Left cardiac atrium (tissue), 4 donors: ENCODE measurements around the gene POLR3H. TPM values are rescaled to one million over a fixed set of nuclear protein-coding genes. Genes with fewer than 3 reads are reported as not detected.
A peak's percentile ranks its signal among the peaks of the same experiment; 100 is the strongest.
"Not testable (repeated sequence)": the region's sequence is repeated elsewhere in the genome, so short reads cannot be mapped to it uniquely, and the experiment has no call there.

Experiments
- ATAC-seq, 2 donors: fragments of 200-7000 bp; cut with Tn5 transposase; one replicate each; pipeline ENCODE4 v1.9.1; 2020; ENCODE audit warnings: mild to moderate bottlenecking in 2 of 2, moderate library complexity in 2 of 2
- DNase-seq: peaks from one replicate; pipeline ENCODE4 v3.0.0-alpha.2; 2020
- intact Hi-C, 2 donors: fragments of 100-400 bp; cut with DNase I; formaldehyde crosslinking; loops; one replicate each; pipeline versions ENCODE4 v1.14.1 to v1.15.1; 2022 to 2023
- total RNA-seq, 2 donors: library from RNA; stranded (reverse); fragmentation: NEBNext Ultra II Directional; extraction: Animal tissue kit (Norgen Biotek cat#: 25700); gene quantifications; one replicate each; pipeline ENCODE4 v1.2.1, GENCODE V29; 2021
- donor health status: DM: no; HTN: yes; CAD: no.
- donor health status: DM: no; HTN: yes; CAD: no; lungs with severe emphysema.
- donor health status: DM: yes; HTN: yes; CAD: no.
- donor health status: Dilated cardiomyopathy.

The POLR3H gene
- total RNA-seq, 2 donors from 2014 or later, result 25.0 to 34.0 TPM

DNA sequence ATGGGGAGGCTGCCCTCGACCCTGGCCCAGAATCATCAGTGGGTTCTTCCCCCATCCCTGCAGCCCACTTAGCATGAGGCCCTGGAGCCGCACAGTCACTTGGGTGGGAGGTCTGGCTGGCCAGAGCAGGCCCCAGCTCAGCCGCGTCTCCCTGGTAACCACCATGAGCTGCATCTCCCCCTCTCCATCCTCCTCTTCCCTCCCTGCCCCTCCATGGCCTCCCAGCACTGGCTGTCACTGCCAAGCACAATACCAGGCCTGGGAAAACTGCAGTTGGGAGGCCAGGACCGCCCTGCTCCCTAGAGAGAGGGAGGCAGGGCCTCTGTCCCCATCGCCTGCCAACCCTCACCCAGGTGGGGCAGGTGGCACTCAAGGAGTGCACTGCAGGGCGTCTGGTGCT lies 24.5 kb upstream of the POLR3H start:
- ATAC-seq, result no peak
- DNase-seq, result no peak
- intact Hi-C loops, result no loop called here

- ATAC-seq, result no peak
Observed at GRCh38 chr22:41567512-41567768, 23.2 kb upstream of the POLR3H start.

DNA sequence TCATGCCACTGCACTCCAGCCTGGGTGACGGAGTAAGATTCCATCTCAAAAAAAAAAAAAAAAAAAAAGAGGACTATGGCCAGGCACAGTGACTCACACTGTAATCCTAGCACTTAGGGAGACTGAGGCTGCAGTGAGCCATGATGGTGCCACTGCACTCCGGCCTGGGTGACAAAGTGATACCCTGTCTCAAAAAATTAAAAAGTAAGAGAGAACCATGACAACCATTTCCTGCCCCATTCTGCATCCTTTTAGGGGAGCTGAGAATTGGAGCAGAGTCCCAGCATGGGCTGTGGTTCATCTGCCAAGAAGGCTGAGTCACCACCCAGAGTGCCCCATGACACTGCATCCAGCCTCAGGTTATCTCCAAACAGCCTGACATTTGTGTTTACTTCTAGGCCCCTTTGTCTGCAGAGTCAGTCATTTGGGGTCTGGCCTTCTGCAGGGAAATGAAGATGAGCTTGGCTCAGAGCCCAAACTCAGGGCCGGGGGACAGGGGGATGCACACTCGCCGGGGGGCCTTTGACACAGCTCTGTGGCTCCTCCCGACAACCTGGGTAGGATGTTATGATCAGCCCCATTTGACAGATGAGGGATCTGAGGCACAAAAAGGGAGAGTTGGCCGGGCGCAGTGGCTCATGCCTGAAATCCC lies 21.3 kb upstream of the POLR3H start:
- DNase-seq (no peak), ATAC-seq (peak; percentile 51 to 53)
- intact Hi-C loops, result no loop called here

More at GRCh38 chr22:41567512-41567768, 23.2 kb upstream of the POLR3H start:
- DNase-seq, result no peak
- intact Hi-C loops, result no loop called here

DNA sequence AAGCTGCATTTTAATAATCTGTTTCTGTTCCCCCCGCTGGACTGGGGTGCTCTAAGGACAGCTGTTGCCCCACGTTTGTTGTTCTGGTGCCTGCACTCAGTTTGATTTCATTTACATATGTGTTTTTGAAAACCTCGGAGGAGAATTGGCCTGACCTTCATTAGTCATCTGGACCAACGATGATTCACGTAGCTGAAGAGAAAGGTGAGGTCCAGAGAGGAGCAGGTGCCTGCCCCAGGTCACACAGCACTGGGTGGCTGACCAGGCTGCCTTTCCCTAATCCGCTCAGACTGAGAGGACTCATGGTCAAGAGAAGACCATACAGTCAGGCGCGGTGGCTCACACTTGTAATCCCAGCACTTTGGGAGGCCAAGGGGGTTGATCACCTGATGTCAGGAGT lies 20.3 kb upstream of the POLR3H start:
- ATAC-seq (no peak), DNase-seq (no peak)
- intact Hi-C loops, result no loop called here

DNA sequence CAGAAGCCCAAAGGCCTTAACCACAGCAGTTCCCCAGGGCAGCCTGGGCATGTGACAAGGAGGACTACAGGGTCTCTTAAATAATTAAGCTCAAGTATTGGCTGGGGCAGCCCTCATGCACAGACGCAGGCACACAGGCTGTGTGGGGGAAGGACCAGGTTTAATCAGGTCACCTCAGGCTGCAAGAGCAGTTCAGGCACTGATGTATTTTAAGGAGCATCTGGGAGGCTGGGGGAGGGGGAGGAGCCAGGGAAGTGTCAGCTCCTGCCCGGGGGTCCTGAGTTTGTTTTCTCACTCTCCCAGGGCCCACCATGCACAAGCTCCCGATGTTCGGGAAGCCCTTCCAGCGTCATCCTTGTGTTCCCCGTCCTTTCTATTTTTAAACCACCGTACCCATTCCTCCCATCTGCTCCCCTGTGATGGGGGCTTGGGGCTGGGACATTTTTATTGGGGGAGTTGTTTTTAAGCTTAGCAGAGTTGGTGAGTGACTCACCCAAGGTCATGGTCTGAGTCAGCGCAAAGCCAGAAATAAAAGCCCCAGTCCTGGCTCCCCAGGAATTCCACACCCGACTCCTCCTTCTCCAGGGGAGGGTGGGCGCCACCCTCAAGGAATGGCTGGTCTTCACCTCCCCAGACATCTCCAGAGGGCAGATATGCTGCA lies 18.9 kb upstream of the POLR3H start:
- no peak for DNase-seq
- ATAC-seq, result peak; percentile 1 to 6
- intact Hi-C loops, result no loop called here

DNA sequence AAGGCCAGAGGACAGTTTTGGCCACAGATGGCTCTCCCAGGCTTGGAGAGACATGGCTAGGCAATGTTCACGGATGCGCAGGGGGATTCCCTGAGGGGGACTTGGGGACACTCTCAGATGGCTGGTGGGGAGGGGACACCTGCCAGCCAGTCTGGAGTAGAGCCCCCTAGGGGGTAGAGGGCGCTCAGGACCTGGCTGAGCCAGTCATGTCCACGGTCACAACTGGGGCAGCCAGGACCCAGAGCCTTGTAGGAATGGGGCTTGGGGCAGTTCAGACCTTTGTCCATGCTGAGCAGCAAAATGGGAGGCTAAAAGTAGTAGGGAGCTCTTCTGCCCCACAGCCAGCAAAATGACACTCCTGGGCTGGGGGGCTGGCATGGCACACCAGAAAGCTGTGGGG lies 18.2 kb upstream of the POLR3H start:
- no peak for ATAC-seq
- intact Hi-C loops, result no loop called here
- no peak for DNase-seq

DNA sequence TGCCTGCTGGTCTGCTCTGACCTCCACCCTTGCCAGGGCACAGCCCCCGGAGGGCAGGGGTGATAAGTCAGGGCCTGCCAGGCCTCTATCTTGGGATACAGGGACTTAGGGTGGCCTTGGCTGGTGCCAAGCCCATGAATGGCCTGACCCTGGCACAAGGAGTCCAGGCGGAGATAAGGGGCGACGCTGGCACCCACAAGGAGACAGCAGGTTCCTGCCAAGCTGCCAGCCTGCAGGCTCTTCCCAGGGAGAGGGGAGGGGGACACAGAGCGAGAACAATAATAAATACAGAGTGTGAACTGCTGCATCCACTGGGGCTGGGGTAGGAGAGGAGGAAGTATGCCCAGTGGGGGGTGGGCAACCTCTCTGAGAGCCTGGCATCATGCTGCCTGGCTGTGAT lies 17.5 kb upstream of the POLR3H start:
- DNase-seq (peak; percentile 64), ATAC-seq (peak; percentile 33 to 44)
- intact Hi-C loops, result no loop called here

- ATAC-seq (peak; percentile 8 to 13), DNase-seq (no peak)
- intact Hi-C loops, result no loop called here
Observed at GRCh38 chr22:41561335-41561734, 17.1 kb upstream of the POLR3H start.

- DNase-seq, result no peak
- intact Hi-C loops, result no loop called here
- ATAC-seq, result peak in 1 of 2 donors; percentile 13
Observed at GRCh38 chr22:41560095-41560471, 15.8 kb upstream of the POLR3H start.

DNA sequence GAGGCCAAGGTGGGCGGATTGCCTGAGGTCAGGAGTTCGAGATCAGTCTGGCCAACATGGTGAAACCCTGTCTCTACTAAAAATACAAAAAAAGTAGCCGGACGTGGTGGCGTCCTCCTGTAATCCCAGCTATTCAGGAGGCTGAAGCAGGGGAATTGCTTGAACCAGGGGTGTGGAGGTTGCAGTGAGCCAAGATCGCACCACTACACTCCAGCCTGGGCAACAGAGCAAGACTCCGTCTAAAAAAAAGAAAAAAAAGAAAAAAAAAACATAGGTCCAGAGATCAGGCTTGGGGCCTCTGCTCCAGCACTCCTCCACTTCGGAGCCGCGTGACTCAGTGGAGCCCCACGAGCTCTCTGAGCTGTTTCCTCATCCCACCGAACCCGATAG lies 14.0 kb upstream of the POLR3H start:
- intact Hi-C loops, DNase-seq, ATAC-seq: not testable (repeated sequence)

GRCh38 chr22:41557401-41558240 lies 13.4 kb upstream of the POLR3H start:
- DNase-seq (peak; percentile 84), ATAC-seq (peak; percentile 70 to 74)
- intact Hi-C loops, result no loop called here

DNA sequence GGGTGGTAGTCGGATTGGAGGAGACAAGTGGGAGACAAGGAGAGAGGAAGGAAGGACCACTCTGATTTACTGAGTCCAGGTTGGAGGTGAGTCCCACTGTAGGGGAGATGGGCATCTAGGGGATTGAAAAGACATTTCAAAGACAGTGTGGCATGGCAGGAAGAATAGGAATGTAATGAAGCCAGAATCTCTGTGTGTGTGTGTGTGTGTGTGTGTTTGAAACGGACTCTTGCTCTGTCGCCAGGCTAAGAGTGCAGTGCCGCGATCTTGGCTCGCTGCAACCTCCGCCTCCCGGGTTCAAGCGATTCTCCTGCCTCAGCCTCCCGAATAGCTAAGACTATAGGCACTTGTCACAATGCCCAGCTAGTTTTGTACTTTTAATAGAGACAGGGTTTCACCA lies 12.3 kb upstream of the POLR3H start:
- ATAC-seq (no peak), DNase-seq (no peak)
- intact Hi-C loops, result no loop called here

DNA sequence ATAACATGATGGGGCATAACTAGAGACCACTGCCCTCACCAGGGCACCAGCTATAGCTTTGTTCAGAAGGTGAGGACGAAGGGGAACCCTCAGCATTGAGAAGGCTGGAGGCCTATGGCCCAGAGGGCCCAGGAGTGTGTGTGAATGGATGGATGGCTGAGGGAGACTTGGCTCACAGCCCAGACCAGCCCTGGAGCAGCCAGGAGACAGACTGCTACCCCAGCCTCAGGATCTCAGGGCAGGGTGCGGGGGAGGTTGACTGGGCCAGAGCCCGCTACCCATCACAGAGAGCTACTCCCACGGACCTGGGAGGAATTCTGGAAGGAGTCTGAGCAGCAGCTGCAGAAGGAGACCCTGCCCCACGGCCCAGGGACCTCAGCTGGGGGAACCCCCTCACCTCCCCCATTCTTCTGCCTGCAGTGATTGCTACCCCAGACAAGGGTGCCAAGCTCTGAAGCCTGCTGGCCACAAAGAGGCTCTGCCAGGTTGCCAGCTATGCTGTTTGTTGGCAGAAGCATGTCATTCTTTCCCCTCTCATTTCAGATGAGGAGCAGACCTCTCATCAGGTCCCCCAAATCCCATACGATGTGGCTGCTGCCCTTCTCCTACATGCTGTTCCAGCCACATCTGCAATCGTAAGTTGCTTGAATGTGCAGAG lies 11.2 kb upstream of the POLR3H start:
- ATAC-seq (peak in 1 of 2 donors; percentile 26), DNase-seq (no peak)
- intact Hi-C loops, result no loop called here

DNA sequence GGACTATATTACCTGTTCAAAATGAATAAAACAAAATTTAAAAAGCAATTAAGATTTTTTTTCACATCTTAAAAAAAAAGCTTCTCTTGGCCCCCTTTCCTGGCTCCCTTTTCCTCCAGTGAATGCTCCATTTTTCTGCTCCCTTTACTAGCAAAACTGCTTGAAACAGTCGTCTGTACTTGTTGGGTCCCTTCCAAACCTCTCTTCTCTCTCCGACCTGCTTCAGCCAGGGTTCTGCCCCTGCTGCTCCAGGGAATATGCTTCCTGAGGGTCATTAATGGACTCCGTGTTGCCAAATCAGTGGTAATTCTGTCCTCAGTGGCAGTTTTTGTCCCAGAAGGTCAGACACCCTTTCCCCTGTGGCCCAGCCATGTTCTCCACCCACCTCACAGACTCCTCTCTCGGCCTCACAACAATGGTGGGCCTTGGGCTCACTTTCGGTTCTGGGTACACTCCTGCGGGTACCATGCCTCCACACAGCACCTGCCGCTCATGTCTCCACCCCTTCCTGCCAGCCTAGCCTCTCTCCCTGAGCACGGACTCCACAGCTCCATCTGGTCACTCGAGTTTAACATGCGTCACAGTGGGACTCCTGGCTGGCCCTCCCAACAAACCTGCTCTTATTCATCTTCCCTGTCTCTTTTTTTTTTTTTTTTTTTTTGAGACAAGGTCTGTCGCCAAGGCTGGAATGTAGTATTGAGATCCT lies 7.8 kb upstream of the POLR3H start:
- DNase-seq, result no peak

DNA sequence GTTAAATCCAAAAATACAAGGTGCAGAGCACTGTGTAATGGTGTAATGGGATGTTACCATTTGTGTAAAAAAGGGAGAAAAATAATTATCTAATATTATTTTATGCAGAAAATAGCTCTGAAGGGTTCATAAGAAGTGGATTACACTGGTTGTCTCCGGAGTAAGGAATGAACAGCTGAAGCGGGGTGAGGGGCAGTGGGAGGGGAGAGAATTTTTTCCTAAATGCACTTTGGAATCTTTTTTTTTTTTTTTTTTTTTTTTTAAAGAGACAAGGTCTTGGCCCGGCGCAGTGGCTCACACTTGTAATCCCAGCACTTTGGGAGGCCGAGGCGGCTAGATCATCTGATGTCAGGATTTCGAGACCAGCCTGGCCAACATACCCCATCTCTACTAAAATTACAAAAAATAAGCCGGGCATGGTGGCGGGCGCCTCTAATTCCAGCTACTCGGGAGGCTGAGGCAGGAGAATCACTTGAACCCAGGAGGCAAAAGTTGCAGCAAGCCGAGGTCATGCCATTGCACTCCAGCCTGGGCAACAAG lies 6.8 kb upstream of the POLR3H start:
- intact Hi-C loops, result no loop called here
- no peak for DNase-seq
- ATAC-seq, result no peak

More for the DNA sequence above, 7.8 kb upstream of the POLR3H start:
- intact Hi-C loops, result no loop called here
- no peak for ATAC-seq

GRCh38 chr22:41548830-41549211 lies 4.6 kb upstream of the POLR3H start:
- ATAC-seq (no peak), DNase-seq (no peak)
- intact Hi-C loops, result no loop called here

- DNase-seq, result no peak
- ATAC-seq, result no peak
- intact Hi-C loops, result no loop called here
Observed at GRCh38 chr22:41544671-41545476, 604 bp upstream of the POLR3H start.

- intact Hi-C loops, result no loop called here
- ATAC-seq, result no peak
- no peak for DNase-seq
Observed at GRCh38 chr22:41542224-41542623, 2.0 kb downstream of the POLR3H start.
